HFFc6 (cell line): ENCODE measurements around the gene AKAP13. TPM values are rescaled to one million over a fixed set of nuclear protein-coding genes. Genes with fewer than 3 reads are reported as not detected.

Source experiments
- DNase-seq: peaks from one replicate; pipeline ENCODE4 v3.0.0-alpha.2; 2018
- H3K27ac Mint-ChIP-seq: 2 replicates; pipeline ENCODE4 v1.8.0; 2020; ENCODE audit warnings: mild to moderate bottlenecking, mixed read lengths
- H3K27me3 Mint-ChIP-seq: 2 replicates; pipeline ENCODE4 v1.8.0; 2021; ENCODE audit warnings: mild to moderate bottlenecking, moderate library complexity, mixed read lengths; ENCODE audit not compliant: insufficient read depth
- H3K36me3 Mint-ChIP-seq: 2 replicates; pipeline ENCODE4 v1.8.0; 2021; ENCODE audit warnings: low read depth, mixed read lengths
- H3K4me1 Mint-ChIP-seq: 2 replicates; pipeline ENCODE4 v1.8.0; 2020; ENCODE audit warnings: low read depth, mixed read lengths
- H3K4me3 Mint-ChIP-seq: 2 replicates; pipeline ENCODE4 v1.8.0; 2020; ENCODE audit warnings: mild to moderate bottlenecking, moderate library complexity, mixed read lengths
- H3K9me3 Mint-ChIP-seq: 2 replicates; pipeline ENCODE4 v1.8.0; 2020; ENCODE audit warnings: mild to moderate bottlenecking, mixed read lengths
- CTCF ChIP-seq: fragments of 200-600 bp; sonication (generic); IDR thresholded peaks from 2 replicates; pipeline ENCODE4 v1.5.0; 2021; ENCODE audit warnings: antibody characterized with exemption, mild to moderate bottlenecking
- total RNA-seq, 6 experiments: library from RNA; stranded (reverse); fragmentation: NEBNext Ultra II Directional; extraction: Animal tissue kit (Norgen Biotek cat#: 25700); gene quantifications; 2 replicates in 1 of 6; 3 replicates in 5 of 6; pipeline ENCODE4 v1.2.3, GENCODE V29; 2021

Gene AKAP13
- total RNA-seq, 6 experiments from 2014 or later: 29.0 to 51.3 (median 35.6) TPM

DNA sequence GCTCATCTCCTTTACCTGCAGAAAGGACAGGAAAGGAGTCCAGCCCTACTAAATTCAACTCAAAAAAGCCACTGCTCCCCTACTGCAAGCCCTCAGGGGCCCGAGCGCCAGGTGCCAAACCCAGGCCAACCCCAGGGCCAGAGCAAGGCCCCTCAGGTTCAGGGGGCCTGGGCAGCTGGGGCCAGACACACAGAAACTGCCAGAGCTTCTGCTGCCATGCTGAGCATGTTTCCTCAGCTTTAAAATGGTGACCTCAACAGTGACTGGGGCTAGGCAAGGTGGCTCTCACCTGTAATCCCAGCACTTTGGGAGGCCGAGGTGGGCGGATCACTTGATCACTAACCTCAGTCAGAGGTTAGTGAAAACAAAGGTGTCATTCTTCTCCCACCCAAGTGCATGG, 375.5 kb downstream of the AKAP13 start:
- no peaks in the 10 kb centered on the region for H3K9me3 Mint-ChIP-seq
- no peaks in the 10 kb centered on the region for H3K36me3 Mint-ChIP-seq
- DNase-seq: no peak
- H3K4me1 Mint-ChIP-seq: no peaks in the 10 kb centered on the region
- H3K27ac Mint-ChIP-seq: no peak overlapping the region
- H3K4me3 Mint-ChIP-seq: no peak overlapping the region
- TF ChIP-seq CTCF: no peak
- H3K27me3 Mint-ChIP-seq: peaks cover 7% of the 10 kb centered on the region

- Mint-ChIP-seq H3K9me3 (no peaks in the 10 kb centered on the region), H3K36me3 (no peaks in the 10 kb centered on the region), H3K27me3 (peaks cover 6% of the 10 kb centered on the region), H3K4me3 (no peak overlapping the region), H3K4me1 (no peaks in the 10 kb centered on the region), H3K27ac (no peak overlapping the region)
- no peak for DNase-seq
- no peak for TF ChIP-seq CTCF
Measured at GRCh38 chr15:85756411-85757072, 376.1 kb downstream of the AKAP13 start.

DNA sequence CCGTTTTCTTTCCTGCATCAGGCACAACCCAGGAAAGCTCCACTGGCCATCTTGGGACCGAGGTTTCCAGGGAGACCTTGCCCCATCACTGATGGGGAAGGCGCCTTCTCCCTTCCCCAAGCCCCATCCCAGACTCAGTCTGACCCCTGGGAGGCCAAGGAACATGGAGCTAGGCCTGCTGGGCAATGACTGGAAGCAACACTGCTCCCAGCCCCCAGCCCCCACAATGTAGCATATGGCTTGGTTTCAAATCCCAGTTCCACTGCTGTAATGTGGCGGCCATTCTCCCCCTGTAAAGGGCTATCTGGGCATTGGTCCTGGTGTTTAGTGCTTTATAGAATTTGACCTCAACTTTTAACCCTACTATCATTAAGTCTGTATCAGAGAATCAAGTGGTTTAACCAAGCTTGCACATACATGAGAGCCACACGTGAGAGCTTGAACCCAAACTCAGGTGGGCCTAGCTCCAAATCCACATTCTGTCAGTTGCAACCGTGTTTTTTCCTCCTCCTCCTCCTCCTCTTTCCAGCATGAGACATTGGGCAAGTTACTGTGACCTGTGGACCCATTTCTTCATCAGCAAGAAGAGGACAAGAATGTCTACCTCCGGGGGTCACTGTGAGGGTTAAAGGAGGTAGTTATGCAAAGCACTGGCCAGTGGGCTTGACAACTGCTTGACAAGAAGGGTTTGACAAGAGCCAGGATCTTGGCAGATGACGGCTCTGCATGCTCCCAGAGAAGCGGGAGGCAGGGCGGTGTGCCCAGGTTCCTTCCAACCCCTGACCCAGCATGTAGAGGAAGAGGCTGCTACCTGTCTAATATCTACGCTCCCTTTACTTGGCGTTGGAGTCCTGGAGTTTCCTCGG, 376.9 kb downstream of the AKAP13 start:
- Mint-ChIP-seq H3K27ac (no peak overlapping the region), H3K36me3 (no peaks in the 10 kb centered on the region), H3K9me3 (no peaks in the 10 kb centered on the region)

DNA sequence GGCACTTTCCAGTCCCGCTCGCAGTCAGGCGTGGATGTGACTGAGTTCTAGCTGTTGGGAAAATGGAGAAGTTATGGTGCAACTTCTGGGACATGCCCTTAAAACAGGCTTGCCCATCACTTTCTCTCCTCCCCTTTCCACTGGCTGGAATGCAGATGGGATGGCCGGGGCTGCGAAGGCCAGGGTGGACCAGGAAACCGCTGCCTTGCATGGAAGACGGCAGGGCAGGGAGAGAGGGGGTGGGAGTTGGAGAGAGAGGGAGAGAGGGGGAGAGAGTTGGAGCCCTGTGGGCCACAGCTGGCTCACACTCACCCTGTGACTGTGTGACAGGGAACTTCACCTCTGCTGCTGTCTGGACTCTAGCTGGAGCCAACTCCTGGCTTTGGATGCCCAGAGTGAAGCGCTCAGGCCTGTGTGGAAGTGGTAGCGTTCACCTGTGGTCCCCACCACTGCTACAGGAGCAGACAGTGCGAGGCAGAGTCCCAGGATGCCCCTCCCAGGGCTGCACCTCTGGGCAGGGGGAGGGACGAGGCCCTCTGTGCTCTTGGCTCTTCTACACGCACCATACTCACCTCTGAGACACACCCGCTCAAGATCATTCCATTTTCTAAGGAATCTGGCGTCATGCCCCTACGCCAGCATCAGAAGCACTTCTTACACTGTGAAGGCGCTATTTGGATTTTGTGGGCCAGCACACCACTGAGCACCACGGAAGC, 377.7 kb downstream of the AKAP13 start:
- Mint-ChIP-seq H3K27ac (no peak overlapping the region), H3K4me3 (no peak overlapping the region), H3K36me3 (no peaks in the 10 kb centered on the region), H3K27me3 (peaks cover 2% of the 10 kb centered on the region; the same call in 1 of the 2 replicates), H3K9me3 (no peaks in the 10 kb centered on the region), H3K4me1 (no peaks in the 10 kb centered on the region)
- no peak for DNase-seq
- TF ChIP-seq CTCF: no peak

More for the DNA sequence above, 376.9 kb downstream of the AKAP13 start:
- no peak for DNase-seq
- no peak overlapping the region for H3K4me3 Mint-ChIP-seq
- no peak for TF ChIP-seq CTCF
- no peaks in the 10 kb centered on the region for H3K4me1 Mint-ChIP-seq
- peaks cover 2% of the 10 kb centered on the region; the same call in 1 of the 2 replicates for H3K27me3 Mint-ChIP-seq

DNA sequence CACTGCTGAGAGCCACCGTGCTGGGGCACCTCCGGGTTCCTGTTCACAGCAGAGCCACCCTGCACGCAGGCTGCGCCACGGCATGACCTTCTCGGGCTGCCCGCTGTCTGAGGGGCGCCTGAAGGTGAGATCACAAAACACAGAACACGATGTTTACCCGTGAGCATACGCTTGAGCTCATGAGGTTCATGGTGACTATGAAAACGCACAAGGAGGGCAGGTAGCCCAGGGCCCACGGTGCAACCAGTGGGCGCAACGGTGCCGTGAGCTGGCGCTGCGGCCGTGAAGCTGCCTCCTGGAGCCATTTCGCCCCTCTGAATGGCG, 378.2 kb downstream of the AKAP13 start:
- no peaks in the 10 kb centered on the region for H3K9me3 Mint-ChIP-seq
- no peak for DNase-seq
- H3K4me3 Mint-ChIP-seq: no peak overlapping the region
- no peaks in the 10 kb centered on the region for H3K27me3 Mint-ChIP-seq
- H3K4me1 Mint-ChIP-seq: no peaks in the 10 kb centered on the region
- no peaks in the 10 kb centered on the region for H3K36me3 Mint-ChIP-seq
- H3K27ac Mint-ChIP-seq: no peak overlapping the region
- TF ChIP-seq CTCF: no peak
